Hematopoietic multipotent progenitor cell treated with erythropoietin and hydrocortisone succinate and interleukin-3 and kit ligand, for 17 days (in vitro differentiated cells): ENCODE data around the gene SLC2A4.
"Not testable (repeated sequence)": the region's sequence is repeated elsewhere in the genome, so short reads cannot be mapped to it uniquely, and the experiment has no call there.

ENCODE experiments used
- DNase-seq: peaks from one replicate; pipeline ENCODE4 v3.0.0-alpha.2; 2015; ENCODE audit warnings: low spot score

Gene SLC2A4

DNA sequence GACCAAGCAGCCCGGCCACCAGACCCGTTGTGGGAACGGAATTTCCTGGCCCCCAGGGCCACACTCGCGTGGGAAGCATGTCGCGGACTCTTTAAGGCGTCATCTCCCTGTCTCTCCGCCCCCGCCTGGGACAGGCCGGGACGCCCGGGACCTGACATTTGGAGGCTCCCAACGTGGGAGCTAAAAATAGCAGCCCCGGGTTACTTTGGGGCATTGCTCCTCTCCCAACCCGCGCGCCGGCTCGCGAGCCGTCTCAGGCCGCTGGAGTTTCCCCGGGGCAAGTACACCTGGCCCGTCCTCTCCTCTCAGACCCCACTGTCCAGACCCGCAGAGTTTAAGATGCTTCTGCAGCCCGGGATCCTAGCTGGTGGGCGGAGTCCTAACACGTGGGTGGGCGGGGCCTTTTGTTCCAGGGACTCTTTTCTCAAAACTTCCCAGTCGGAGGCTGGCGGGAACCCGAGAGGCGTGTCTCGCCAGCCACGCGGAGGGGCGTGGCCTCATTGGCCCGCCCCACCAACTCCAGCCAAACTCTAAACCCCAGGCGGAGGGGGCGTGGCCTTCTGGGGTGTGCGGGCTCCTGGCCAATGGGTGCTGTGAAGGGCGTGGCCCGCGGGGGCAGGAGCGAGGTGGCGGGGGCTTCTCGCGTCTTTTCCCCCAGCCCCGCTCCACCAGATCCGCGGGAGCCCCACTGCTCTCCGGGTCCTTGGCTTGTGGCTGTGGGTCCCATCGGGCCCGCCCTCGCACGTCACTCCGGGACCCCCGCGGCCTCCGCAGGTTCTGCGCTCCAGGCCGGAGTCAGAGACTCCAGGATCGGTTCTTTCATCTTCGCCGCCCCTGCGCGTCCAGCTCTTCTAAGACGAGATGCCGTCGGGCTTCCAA is at the start of gene SLC2A4:
Gene SLC2A4 (plus strand): TSS at position 645 of the 879 bp plus-strand sequence. CDS start 217 bp downstream, at position 862.
- DNase-seq, result peak; percentile 99

DNA sequence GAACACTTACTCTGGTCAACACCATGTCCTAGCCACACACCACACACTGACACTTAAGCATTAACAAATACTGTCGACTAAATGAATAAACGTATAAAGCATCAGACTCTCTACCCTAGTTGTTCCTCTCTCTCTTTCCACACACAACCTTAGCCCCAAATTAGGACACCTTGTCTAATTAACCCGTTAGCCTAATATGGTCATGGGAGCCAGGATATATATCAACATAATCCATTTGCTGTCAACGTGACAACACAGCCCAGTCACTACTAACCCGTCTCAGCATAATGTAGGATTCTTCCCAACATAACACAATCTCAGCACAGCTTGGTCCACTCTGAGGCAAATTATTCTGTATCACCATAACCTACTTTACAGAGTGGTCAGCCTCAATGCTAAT is 49.4 kb upstream of the SLC2A4 start:
- DNase-seq, result no peak

DNA sequence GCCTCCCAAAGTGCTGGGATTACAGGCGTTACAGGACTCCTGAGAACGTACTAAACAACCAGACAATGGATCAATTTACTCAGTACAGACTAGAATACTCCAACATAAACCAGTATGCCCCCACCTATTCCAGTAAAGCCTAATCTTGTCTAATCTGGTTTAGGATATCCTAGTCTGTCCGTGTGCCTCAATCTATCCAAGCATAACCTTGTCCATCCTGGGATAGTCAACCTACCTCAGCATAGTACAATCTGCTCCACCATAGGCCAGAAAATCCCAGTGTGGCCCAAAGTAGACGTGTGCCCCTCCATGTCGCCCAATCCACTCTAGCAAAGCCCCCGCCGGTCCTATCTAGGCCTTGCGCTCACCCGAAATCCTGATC is 47.8 kb upstream of the SLC2A4 start:
- no peak for DNase-seq

DNA sequence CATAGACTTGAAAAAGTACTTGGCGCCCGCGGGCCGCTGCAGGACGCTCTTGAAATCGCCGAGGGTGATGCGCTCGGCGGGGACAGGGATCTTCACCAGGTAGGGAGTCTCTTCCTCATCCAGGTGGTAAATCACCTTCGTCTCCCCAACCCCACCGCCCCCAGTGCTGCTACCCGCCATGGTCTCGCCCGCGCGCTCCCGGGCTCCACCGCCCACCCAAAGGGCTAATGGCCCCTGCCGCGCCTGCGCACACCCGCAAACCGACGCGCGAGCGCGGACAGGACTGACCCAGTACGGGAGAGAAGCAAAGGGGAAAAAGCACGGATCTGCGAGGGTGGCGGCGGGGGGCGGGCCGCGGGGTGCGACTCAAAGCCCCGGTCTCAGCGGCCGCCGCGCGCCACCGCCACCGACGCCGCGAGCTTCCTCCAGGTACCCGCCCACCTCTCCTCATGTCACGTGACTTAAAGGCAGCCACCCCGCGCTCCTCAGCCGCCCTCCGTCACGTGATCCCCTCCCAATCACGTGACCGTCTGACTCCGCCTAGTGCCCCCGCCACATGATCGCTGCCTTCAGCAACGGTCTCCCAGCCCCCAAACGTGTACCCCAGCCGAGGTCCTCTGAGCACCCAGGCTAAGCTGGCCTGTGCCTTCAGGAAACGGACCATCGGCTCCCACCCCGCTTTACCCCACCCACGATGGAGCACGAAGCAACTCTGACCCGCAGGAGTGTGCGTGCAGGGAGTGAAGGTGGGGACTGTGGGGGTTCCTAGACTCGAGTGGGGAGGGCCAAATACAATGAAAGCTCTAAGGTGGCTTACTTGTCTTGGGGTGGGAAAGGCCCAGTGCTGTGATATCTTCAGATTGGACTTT is 47.2 kb upstream of the SLC2A4 start, which contains the start of gene DVL2:
Gene DVL2 (minus strand): TSS at position 435 of the 869 bp plus-strand sequence. CDS start 255 bp downstream, at position 180.
- DNase-seq, result peak; percentile 98

DNA sequence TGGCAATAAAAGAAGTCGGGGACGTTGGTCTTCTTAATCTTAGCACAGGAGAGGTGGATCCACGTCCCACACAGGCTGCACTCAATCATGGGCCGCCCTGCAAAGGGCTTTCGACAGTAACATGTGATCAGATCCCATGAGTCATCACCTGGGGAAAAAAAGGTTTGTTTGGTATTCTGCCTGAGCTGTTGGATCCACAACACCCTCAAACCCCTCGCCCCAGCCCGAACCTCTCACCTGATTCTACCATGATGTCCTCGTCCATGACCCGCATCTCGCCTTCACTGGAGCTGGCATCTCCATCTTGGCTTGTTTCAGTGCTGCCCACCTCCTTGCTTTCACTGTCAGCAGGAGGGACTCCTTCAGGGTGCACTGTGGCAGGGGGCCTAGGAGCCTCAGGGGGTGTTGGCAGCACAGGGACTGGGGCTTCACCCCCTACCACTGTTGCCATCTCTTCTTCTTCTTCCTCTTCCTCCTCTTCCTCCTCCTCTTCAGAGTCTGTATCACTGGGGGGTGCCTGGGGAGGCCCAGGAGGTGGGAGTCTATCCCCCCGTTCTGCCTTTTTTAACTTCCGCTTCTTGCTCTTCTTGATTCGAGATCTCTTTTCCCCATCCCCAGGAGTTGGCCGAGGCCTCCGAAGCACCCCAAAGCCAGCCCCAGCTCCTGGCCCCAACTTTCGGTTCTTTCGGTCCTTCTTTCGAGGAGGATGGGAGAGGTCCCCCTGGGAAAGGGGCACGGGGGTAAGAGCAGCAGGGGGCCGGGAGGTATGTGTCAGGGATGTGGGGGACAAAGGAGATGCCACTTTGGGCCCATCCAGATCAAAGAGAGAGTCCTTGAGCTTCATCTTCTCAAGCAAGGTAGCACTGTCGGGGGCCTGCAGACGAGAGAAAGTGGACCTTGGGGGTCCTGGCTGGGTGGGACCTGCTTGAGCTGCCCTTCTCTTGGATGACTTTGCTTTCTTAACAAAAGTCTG is 45.5 kb upstream of the SLC2A4 start:
- peak; percentile 71 for DNase-seq

DNA sequence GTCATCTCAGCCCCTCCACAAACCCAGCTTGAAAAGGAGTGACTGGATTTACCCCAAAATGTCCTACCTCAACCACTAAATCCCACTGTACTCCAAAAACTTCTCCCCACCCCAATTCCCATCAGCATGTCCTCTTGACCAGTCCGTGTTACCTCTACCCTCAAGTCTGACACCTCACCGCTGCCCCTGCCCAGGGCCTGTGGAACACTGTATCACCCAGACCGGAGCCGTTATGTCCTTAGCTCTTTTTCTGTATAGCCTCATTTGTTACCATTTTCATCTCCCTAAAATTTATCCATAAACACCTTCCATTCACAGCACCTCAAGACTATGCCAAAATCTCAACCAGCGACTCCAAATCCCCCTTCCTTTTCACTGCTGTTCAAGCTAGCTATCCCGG is 44.7 kb upstream of the SLC2A4 start:
- no peak for DNase-seq

DNA sequence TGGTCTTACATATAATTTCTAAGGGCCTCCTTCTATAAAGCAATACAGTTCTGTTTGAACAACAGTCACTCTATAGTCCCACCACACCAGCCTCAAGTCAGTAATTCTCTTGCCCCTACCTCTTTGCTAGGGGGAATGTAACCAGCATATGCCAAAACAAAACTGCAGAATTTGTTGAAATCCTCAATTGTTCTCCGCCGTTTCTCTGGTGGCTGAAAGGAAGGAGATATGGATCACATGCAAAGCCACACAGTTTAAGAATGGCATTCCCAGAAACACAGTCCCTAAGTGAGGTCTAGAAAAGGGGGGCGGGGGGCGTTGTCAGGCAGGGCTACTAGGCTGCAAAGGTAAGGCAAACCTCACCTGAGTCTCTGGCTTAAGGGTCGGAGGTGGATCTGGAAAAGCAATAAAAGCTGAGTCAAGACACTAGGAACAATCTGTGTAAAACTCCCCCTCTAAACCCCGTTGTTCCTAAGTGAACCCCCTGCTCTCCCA is 44.2 kb upstream of the SLC2A4 start:
- no peak for DNase-seq

DNA sequence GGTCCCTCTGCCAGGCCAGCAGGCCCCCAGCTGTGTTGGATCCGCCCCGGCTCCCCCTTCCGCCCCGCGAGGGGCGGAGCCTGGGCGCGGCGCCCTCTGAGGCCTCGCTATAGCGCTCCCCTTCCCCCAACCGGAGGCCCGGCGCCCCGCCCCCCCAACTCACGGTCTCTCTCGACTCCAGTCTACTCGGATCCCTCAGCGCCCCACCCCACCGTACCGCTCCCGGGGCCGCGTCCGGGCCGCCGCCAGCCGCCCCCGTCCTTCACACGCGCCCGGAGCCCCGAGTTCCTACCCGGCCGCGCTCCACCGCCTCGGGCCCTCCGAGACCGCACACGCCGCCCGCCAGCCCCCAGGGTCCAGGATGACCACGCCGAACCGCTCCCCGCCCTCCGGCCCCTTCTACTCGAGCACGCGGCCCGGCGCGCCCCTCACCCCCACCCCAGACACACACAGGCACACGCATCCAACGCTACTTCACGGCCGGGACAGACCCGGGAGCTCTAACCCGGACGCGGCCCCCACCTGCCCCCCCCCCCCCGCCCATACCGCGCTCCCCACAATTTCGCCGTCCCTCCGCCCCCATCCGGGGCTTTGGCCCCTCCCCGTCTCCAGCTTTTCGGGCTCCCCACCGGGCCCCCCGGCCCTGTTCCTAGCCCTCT is 43.6 kb upstream of the SLC2A4 start:
- DNase-seq, result peak; percentile 90

DNA sequence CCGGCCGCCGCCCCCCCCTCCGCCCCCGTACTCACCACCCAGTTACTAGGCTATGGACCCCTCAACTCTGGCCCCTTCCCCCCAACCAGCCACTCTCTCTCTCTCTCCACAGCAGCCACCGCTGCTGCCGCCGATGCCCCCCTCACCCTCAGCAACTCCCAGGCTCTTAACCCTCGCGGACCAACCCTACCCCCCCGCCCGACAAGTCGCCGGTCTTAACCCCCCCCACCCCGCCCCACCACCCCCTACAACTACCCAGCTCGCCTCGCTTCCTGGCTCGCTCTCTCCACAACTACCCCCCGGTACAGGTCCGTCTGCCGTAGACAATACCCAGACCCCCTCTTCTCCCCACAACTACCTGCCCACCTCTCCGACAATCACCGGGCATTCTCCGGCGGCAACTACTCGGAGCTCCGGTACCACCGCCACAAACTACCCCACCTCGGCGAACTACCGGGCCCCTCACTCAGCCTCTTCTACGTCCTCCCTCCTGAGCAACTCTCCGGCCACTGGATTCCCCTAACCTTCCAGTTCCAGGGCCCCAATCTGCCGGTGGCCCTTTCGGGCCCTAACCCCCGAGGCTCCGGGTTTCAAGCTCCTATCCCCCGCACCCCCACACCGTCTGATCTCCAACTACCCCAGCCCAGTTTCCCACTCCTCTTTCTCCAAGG is 43.0 kb upstream of the SLC2A4 start:
- peak; percentile 63 for DNase-seq

DNA sequence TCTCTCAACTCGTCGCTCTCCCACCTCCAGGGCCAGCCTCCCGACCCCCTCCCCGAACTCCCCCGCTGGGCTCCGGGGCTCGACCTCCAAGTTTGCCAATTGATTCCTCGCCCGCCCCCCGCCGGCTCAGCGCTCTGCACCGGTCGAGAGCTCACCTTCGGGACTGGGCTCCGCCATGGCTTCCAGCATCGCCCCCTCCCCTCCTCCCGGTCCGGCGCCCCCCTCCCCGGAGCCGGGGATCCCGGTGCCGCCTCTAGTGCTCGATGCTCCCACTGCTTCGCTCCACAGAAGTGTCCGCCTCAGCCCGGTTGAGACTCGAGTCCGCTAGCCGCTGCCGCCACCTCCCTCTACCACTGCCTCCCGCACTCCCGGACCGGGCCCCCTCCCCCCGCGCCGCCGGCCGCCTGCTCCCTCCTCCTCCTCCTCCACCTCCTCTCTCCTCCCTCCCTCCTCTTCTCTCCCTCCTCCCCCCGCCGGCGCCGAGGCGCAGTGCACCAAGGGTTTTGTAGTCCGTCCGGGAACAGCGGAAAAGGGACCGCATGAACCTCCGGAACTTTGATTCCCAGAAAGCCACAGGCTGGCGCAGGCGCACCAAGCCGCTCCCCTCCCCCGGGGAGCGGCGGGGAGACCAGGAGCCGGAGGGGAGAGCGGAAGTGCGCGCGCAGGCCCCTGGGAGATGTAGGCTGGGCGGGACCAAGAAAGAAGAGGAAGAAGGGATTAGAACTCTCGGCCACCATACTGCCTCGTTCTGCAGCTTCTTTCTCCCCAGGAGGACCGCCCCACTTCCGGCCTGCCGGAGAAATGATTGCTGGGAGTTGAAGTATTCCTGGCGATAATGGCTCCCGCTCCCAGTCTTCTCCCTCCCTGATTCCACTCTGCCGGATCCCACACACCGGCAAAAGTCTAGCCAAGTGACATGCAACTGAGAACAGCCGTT is 42.2 kb upstream of the SLC2A4 start, which contains the start of gene PHF23:
Gene PHF23 (minus strand): TSS at position 367 of the 937 bp plus-strand sequence. CDS start 178 bp downstream, at position 189.
- peak; percentile 100 for DNase-seq

DNA sequence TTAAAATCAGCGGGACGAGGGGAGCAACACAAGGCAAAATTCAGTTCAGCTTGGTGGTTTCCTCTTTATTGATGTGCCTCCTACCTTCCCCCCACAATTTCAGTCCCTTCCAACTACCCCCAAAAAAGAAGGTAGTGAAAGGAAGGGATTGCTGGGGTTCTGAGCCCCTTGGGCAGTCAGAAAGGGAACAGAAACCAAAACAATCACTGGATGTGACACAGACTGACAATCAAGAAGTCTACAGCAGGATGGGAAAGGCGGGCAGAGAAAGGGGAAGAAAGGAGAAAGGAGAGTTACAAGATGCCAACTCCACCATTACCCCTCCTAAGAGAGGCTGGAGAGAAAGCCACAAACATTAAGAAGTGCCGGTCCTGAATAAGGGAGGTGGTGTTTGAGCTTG is 41.1 kb upstream of the SLC2A4 start:
- peak; percentile 41 for DNase-seq

DNA sequence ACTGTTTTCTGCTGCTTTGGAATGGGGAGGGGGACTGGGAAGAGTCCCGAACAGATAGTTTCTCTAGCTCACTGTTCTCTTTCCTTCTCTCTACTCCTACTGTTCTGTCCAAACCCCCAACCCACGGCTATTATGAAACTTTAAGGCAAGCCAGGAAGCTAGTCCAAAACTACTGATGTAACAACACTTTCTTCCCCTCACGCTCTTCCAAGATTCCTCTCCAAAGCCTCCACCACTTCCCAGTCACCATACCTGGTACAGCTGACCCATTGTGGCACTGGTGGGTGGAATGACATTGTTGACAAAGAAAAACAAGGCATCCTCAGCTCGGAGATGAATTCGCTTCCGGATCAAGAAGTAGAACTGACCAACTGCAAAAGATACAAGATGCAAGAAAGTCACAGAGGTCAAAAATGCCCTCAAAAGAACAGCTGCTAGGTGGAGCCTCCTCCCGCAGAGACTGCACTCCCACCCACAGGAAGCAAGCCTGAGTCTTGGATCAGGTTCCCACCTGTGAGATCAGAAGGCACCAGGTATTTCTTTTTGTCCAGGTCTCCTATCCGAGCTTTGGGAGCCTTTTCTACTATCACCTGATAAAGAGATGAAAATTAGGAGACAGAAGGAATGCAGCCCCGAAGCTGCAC is 40.3 kb upstream of the SLC2A4 start:
- DNase-seq, result no peak

DNA sequence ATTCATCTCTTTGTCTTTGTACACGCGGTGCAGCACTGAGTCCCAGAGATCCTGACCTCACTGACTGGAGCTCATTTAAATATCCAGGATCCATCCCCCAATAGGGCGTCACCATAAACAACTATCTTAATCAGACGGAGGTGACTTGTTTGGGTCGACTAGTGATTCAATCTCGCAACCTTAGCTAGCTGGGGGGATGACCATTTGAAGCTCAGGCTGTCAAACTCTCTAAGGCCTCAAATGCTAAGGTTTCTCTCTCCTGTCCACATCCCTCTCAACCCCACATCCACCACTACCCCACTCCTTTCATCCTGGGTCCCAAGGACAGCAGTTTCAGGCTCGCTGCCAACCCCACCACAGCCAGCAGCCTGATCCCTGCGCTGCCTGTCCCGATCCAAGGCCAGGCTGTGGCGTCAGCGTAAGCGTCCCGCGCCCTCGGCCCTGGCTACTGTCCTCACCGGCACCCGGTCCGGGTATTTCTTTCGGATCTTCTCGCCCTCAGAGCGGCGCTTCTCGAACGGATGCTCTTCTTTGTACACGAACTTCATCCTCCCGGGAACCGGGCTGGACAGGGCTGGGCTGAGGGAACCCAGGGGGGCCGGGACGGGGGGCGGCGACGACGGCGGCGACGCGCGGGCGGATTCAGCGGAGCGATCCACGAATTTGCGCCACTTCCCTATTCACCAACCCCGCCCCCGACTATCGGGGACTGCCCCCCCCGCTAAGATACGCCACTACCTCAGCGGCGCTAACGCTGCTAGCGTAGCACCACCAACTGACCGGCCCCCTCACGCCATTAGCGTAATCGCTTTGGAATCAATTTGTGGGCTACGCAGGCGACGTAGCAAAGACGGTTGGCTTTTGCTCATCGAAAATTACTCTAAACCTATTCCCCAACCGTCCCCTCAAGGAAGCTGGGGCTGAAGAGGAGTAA is 39.5 kb upstream of the SLC2A4 start, which contains the start of gene GABARAP:
Gene GABARAP (minus strand): TSS at position 667 of the 934 bp plus-strand sequence. CDS start 119 bp downstream, at position 548.
- peak; percentile 97 for DNase-seq

DNA sequence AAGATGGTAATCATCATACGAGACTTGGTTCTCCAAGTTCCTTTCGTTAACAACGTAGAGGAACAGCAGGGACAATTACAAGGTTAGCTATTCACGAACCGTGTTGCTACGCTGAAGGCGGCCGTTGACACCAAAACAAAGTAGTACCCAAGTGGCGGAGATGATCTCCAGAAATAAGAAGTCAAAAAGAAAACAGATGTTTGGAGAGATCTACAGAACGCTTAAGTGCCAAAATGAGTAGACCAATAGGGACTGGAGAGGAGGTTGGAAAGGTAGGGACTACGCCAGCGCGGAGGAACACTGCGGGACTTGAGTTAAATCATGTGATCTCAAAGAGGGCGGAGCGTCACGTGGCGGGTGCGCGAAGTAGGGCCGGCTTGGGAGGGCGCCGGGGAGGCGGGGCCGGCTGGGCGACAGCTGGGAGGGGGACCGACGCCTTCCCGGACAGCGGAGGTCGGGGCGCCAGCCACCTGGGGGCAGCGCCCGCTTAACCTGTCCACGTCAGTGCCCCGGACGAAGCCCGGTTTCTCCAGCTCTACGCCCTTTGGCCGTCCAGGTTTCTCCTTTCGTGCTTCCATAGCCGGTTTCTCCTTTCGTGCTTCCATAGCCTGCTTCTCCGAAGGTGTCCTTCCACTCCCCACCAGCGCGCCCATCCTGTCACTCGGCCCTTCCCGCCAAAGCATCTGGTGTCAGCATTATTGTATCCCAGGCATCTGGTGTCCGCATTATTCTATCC is 38.6 kb upstream of the SLC2A4 start:
- DNase-seq, result peak; percentile 100

DNA sequence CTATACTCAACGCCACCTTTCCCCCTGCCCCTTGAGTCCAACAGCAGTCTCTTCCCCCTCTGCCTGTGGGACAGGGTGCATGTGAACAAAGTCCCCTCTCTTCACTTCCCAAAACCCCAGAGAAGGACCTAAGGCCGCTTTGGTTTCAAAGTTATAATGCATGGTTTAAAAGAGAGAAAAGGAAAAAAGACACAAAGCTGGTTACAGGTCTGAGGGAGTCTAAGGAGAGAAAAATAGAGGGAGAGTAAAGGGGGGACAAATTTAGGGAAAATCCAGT is 38.1 kb upstream of the SLC2A4 start:
- DNase-seq, result no peak

DNA sequence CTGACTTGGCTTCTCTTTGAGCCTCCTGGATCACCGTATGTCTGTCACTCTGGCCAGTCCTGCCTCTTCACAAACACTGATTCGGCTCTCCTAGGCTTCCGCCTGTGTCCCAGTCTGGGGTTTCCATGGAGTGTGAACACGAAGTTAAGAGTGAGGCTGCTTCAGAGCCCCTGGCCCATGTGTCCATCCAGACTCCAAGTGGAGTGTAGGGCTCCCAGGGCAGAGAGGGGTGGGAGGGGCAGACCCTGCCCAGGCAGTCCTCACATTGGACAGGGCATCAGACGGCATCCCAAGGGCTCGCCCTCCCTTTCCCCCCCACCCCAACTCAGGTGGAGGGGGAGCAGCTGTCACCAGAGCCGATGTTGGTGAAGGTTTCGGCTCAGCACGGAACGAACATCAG is 37.7 kb upstream of the SLC2A4 start:
- DNase-seq, result not testable (repeated sequence)

DNA sequence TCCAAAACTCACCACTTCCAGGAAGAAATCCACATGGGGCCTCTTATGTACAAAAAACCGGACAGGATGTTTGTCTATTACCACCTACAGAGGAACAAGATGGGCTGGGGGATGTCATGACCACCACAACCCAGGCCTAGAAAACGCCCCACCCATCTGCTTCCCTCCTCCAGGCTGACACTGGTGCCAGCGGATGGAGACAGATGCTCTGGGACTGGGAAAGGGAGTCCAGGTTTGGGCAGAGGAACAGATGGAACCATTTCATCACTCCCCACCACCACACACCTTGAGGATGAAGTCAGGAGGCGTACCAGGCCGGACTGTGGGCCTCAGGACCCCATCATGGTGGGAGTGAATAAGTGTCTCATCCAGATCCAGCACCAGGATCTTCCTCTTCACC is 34.7 kb upstream of the SLC2A4 start:
- no peak for DNase-seq
